IPS-NIHi7 (cell line): ENCODE results near the gene COBL.

Experiments
- DNase-seq: peaks from one replicate; pipeline ENCODE4 v3.0.0; 2012; ENCODE audit warnings: mixed read lengths; ENCODE audit errors: extremely low spot score

Gene COBL

GRCh38 chr7:51055039-51055840, 261.4 kb downstream of the COBL start:
- DNase-seq: no peak

DNA sequence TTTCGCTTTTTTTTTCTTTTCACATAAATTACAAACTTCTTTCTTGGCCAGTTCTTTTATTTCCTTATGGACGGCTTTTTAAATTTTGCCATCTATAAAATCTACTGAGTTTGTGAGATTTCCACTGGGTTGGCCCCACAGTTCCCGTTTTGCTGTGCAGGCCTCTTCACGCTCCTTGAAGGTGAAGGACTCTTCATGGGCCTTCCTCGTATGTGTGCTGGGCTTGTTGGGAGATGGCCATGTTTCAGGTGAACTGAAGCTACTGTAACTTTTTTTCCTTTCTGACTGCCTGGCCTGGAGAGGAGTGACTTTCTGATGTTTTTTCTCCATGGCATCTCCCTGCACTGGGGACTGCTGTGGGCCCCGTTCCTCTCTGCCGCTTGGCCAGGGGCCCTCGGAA, 262.4 kb downstream of the COBL start:
- DNase-seq: no peak

DNA sequence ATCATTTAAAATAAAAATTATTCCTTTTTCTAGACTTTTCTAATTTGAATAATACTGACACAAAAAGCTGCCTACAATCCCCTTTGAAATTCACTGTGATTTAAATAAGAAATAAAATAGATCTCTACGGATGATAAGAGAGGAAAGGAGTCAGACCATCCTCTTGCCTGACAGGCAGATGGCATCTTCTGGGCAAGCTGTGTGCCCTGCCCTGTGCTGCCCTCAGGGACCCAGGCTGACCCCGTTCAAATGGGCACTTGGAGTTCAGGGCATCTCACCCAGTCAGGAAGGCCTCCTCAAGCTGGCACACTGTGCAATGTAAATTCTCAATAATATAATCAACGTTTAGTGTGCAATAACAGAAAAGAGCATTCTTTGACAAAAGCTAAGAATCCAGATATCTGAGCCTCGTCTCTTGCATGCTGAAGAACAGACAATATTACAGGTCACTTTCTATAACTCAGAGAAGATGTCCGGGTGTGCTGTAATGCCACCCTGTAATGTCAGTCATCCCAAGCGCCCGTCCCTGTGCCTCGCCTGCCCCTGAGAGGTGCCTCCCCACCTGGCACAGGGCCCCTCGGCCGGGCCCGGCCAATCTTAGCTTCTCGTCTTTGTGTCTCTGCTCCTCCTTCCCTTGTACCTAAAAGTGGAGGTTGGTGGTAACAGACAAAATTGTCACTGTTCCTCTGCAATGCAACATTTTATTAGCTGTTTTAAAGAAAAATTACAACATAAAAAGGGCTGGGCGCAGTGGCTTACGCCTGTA, 263.3 kb downstream of the COBL start:
- DNase-seq: no peak

- no peak for DNase-seq
Measured at GRCh38 chr7:51046482-51046881, 270.1 kb downstream of the COBL start.

DNA sequence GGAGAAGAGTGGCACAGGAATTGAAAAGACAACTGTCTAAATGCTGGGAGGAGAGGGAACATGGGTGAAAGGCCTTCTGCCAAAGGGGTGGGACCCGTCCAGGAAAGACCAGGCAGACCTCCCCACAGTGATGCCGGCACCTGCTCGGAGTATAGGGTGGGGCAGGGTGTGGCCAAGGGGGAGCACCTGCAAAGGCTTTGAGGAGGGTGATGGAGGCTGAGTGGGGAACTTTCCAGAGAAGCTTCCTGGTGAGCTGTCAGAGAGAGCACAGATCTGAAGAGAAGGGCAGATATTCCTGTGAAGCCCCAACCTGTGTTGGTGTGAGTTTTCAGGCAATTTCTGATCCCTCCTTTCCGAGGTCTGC, 270.5 kb downstream of the COBL start:
- no peak for DNase-seq

GRCh38 chr7:51045319-51046102, 271.1 kb downstream of the COBL start:
- DNase-seq: no peak

DNA sequence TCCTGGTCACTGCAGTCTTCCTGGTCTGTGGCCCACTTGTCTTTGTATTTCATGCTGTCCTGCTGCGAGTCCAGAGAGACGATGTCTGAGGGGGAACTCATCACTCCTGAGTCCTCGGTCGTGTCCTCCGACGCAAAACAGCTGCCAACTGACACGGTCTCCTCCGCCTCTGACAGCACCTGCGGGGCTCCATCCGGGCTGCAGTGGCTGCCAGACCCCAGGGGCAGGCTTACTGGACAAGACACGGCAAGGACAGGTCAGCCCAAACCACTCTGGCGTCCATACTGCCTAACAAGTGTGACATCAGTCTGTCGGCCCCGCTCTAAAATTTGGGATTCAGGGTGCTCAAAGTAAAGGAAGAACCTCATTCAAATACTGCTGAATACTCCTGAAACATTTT, 273.1 kb downstream of the COBL start:
- DNase-seq: no peak

DNA sequence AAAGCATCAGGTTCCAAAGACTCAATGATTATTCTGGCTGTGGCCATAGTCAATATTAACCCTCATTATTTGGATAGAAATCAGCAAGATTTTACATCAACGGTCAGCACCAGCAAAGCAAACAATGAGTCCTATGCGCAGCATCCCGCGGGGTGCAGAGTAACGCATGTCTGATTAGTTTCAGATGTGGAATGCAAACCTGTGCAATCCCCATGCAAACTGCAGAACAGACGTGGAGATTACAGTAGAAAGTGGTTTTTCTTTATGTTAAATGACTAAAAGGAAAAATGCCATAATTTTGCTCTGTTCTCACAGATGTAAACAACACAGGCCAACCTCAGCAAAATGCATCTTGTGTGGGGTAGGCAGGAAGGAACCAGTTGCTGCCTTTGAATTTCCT, 275.8 kb downstream of the COBL start:
- DNase-seq: no peak

DNA sequence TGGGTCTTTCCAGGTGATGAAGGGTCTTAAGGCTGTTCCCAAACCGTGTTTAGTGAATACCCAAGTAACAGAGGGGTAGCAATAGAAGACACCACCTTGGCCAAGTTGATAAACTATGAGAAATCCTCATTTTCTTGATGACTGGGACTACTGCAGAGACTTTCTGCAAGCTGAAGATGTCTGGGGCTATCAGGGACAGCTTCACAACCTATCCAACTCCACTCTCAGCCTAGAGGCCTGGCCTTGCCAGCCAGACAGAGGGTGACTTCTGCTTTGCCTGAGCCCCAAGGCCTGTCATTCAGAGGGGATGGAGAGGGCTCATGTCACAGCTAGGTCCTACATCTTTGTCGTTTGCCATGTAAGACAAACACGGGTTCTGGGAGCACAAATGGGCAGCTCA, 278.0 kb downstream of the COBL start:
- no peak for DNase-seq

DNA sequence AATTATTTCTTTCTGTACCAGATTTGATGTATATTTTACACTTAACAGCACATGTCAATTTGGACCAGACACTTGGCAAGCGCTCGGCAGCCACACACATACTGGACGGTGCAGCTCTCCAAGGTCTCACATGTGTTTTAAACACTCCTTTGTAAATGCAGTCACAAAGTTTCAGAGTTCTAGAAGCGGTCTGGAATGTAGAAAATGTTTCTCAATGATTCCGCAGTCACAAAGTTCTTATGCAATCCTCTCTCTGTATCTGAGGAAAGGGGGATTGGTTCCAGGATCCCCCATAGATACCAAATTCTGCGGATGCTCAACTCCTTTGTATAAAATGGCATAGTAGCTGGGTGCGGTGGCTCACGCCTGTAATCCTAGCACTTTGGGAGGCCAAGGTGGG, 280.9 kb downstream of the COBL start:
- no peak for DNase-seq

DNA sequence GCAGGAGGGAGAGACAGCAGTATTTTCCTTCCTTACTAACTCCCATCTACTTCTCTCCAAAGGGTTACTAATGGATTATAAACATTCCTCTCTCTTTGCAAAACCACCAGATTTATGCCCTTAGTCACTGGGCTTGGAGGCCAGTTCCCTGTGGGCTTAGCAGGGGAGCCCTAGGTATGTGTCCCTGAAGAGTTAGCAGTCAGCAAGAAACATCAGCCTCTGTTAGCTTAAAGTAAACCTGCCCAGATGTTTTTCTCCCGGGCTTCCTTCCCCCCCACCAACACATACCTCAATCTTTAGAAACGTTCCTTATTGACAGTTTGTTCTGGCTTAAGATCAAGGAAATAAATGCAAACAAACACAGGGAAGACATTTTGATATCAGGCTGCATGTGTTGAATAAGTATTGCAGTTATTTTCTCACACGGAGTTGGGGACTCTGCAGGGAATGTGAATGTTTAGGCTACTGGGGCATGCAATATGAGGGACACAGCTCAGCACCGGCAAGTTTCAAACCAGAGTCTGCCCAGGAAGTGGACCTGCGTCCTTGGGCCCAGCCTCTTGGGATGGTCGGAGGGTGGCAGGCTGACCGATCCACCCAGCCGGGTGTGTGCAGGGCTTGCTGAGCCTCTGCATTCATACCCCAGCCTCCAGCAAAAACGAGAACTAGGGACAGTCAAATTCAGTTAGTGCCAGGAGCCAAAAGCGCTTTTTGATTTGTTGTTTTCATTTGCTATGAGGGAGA, 281.9 kb downstream of the COBL start:
- no peak for DNase-seq

DNA sequence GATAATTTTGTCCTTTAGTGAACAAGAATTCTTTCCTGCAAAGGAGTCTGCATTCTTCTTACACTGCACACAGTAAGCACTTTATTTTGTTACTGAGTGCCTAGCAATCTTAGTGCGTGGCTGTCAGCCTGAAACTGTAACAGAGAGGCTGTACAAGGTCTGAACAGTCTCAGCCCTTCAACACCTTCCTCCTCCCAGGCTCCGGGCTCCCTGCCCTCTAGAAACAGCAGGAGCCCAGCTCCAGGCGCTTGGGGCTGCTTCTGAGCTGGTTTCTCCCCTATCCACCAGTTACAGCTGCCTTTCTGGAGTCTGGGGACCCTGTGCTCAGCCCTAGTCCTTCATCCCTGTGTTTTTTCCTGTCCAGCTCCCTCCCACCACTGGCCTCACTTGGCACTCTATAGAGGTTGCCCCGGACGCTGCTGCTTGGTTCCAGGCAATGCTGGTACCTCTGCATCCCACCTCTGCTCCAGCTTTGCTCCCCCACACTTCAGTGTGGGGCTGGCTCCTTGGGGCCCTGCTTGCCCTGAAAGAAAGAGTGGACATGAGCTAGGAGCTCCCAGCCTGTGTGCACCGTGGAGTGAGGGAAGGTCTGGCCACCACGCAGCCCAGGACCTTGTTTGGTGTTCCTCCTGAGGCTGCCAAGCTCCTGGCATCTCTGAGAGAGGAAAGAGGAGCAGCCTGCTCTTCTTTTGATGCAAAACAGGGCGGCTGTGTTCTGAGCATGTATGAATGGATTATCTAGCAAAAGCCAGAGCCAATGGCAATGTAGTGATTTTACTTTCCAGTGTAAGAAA, 282.7 kb downstream of the COBL start:
- DNase-seq: no peak

- DNase-seq: no peak
Measured at GRCh38 chr7:51031791-51032515, 284.7 kb downstream of the COBL start.

DNA sequence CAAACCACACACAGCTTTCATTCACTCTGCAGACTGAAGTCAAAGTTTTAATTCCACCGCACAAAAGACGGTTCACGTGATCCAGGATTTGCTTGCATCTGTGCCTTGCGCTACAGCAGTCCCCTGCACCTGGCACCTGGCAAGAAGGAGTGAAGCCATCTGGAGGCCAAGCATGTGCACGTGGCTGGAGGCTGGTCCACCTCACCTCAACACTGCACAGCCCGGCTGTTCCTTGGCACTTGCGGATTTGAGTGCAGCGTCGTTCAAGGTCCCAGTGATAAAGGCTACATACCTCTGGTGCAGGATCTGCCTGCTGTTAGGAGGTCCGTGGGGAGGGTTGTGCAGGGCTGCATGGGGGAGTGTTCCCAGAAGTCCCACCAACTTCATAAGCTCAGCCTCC, 285.4 kb downstream of the COBL start:
- no peak for DNase-seq

DNA sequence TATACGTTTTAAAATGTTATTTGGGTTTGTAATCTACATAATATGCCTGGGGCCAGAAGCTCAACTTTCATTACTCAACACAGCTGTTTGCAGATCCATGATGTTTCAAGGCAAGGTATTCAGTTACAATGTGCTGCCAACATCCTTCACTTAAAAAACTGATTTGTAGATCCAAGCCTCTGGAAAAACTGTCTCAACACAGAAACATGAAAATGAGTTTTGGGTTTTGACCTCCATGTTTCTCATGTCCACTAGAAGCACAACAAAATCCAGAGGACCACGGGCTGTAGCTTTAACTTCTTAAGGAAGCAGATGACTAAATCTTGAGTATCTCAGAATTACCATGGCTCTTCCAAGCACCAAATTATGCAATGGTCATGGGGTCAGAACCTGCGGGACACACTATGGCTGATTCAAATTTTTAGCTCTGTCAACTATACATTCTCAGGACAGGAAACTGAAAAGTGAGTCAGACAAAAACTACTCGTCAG, 286.9 kb downstream of the COBL start:
- DNase-seq: no peak

DNA sequence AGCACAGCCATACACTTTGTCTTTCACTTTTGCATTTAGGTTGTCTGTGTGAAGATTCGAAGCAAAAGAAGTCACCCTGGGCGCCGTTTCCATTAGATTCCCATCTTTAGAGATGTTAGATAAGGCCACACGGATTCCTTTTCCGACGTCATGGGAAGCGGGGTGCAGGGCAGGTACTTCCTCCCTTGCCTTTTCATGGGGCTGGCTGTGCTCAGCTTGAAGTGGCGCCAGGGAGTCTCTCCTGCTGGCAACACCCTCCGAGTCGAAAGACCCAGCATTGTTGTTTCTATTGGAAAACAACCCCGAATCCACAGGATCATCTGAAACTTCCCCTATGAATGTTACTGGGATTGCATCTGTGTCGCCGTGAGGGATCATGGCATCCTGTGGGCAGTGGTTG, 287.5 kb downstream of the COBL start:
- DNase-seq: no peak

DNA sequence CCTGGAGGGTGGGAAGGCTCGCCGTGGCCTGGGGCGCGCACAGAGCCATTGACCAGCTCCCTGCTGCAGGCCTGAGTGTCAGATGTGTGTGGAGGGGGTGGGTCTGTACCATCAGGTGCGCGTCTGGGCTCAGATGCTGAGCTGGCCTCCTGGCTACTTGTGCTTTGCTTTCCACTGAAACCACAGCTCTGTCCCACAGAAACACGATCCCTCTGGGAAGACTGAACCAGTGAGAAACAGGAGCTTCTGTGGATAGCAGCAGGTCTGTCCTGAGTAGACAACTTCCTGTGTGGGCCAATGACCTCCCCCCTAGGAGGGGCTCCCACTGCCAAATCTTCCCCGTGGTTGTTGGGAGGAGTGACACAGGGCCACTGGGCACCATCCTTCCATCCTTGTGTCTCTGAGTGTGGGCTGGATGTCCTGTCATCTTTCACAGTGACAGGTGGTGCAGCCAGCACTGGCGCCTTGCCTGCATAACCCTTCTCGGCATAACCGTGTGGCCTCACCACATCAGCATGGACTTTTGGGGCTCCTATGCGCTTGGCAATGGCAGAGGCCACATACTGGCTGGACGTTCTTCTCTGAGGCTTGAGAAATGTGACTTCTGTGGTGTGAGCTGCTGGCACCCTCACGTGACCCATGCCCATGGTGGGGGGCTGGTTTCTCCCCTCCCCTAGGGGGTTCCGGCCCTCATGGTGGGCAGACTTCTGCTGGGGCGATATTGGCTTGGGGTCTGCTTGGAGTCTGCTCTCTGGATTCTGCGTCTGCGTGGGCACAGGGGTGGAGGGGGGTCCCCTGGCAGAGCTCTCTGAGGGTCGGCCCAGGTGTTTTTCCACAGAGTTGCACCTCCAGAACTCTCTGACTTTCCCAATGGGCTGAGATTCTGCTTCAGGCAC, 288.4 kb downstream of the COBL start:
- DNase-seq: no peak

GRCh38 chr7:51027106-51027934, 289.3 kb downstream of the COBL start:
- no peak for DNase-seq
